ENCODE measurements around the gene FRMD5.
"Not testable (repeated sequence)": the region's sequence is repeated elsewhere in the genome, so short reads cannot be mapped to it uniquely, and the experiment has no call there.

DNA sequence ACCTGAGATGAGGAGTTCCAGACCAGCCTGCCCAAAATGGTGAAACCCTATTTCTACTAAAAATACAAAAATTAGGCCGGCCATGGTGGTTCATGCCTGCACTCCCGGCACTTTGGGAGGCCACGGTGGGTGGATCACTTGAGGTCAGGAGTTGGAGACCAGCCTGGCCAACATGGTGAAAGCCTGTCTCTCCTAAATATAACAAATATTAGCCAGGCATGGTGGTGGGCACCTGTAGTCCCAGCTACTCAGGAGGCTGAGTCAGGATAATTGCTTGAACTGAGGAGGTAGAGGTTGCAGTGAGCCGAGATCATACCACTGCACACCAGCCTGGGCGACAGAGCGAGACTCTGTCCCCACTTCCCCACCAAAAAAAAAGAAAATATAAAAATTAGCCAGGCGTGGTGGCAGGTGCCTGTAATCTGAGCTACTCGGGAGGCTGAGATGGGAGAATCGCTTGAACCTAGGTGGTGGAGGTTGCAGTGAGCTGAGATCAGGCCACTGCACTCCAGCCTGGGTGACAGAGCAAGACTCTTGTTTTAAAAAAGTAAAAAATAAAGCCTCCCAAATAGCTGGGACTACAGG, 364.3 kb downstream of the FRMD5 start:
- TF ChIP-seq, protein P1, sequence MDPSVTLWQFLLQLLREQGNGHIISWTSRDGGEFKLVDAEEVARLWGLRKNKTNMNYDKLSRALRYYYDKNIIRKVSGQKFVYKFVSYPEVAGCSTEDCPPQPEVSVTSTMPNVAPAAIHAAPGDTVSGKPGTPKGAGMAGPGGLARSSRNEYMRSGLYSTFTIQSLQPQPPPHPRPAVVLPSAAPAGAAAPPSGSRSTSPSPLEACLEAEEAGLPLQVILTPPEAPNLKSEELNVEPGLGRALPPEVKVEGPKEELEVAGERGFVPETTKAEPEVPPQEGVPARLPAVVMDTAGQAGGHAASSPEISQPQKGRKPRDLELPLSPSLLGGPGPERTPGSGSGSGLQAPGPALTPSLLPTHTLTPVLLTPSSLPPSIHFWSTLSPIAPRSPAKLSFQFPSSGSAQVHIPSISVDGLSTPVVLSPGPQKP (IDR thresholded peaks at IDR 0.05; ENCODE audit: low read depth, low read length) = not testable (repeated sequence)
- TF ChIP-seq, protein P2, sequence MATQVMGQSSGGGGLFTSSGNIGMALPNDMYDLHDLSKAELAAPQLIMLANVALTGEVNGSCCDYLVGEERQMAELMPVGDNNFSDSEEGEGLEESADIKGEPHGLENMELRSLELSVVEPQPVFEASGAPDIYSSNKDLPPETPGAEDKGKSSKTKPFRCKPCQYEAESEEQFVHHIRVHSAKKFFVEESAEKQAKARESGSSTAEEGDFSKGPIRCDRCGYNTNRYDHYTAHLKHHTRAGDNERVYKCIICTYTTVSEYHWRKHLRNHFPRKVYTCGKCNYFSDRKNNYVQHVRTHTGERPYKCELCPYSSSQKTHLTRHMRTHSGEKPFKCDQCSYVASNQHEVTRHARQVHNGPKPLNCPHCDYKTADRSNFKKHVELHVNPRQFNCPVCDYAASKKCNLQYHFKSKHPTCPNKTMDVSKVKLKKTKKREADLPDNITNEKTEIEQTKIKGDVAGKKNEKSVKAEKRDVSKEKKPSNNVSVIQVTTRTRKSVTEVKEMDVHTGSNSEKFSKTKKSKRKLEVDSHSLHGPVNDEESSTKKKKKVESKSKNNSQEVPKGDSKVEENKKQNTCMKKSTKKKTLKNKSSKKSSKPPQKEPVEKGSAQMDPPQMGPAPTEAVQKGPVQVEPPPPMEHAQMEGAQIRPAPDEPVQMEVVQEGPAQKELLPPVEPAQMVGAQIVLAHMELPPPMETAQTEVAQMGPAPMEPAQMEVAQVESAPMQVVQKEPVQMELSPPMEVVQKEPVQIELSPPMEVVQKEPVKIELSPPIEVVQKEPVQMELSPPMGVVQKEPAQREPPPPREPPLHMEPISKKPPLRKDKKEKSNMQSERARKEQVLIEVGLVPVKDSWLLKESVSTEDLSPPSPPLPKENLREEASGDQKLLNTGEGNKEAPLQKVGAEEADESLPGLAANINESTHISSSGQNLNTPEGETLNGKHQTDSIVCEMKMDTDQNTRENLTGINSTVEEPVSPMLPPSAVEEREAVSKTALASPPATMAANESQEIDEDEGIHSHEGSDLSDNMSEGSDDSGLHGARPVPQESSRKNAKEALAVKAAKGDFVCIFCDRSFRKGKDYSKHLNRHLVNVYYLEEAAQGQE (IDR thresholded peaks at IDR 0.05) = not testable (repeated sequence)
- TF ChIP-seq, protein P3, sequence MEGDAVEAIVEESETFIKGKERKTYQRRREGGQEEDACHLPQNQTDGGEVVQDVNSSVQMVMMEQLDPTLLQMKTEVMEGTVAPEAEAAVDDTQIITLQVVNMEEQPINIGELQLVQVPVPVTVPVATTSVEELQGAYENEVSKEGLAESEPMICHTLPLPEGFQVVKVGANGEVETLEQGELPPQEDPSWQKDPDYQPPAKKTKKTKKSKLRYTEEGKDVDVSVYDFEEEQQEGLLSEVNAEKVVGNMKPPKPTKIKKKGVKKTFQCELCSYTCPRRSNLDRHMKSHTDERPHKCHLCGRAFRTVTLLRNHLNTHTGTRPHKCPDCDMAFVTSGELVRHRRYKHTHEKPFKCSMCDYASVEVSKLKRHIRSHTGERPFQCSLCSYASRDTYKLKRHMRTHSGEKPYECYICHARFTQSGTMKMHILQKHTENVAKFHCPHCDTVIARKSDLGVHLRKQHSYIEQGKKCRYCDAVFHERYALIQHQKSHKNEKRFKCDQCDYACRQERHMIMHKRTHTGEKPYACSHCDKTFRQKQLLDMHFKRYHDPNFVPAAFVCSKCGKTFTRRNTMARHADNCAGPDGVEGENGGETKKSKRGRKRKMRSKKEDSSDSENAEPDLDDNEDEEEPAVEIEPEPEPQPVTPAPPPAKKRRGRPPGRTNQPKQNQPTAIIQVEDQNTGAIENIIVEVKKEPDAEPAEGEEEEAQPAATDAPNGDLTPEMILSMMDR (IDR thresholded peaks at IDR 0.05) = not testable (repeated sequence)
- not testable (repeated sequence) for TF ChIP-seq NR3C1 (IDR thresholded peaks at IDR 0.05); POLR2A (IDR thresholded peaks at IDR 0.05; ENCODE audit: low read length); RAD21 (conservative IDR thresholded peaks at IDR 0.05 in 1 of 2, IDR thresholded peaks at IDR 0.05 in 1 of 2); MAZ (IDR thresholded peaks at IDR 0.05; ENCODE audit: borderline replicate concordance, low read depth, low read length); NPAS2 (CRISPR knock-in tag; IDR thresholded peaks at IDR 0.05; ENCODE audit: borderline replicate concordance); EHMT2 (IDR thresholded peaks at IDR 0.05; ENCODE audit: low read depth); FOSL2 (IDR thresholded peaks at IDR 0.05); FOSL2 (CRISPR knock-in tag; IDR thresholded peaks at IDR 0.05); NFE2L2 (conservative IDR thresholded peaks at IDR 0.05; ENCODE audit: low read length)
